H1 (cell line): Measurements from ENCODE around the gene PITPNB.

Experiments used
- CTBP2 ChIP-seq: IDR thresholded peaks from 2 replicates; pipeline ENCODE4 v1.7.0; 2011; ENCODE audit warnings: borderline replicate concordance, mild to moderate bottlenecking, moderate library complexity, mixed read lengths, low read length; ENCODE audit not compliant: insufficient read depth, insufficient read length
- CTCF ChIP-seq, 3 experiments: IDR thresholded peaks; 1 replicate in 2 of 3; 2 replicates in 1 of 3; pipeline versions ENCODE4 v1.5.1 to v1.6.1; 2011; ENCODE audit warnings: low read length in 3 of 3, mild to moderate bottlenecking in 3 of 3, inconsistent platforms in 2 of 3, low read depth in 1 of 3, moderate library complexity in 1 of 3; ENCODE audit not compliant: insufficient read depth in 1 of 3; ENCODE audit errors: control extremely low read depth in 1 of 3
- EP300 ChIP-seq, 2 experiments: IDR thresholded peaks; 1 replicate in 1 of 2; 2 replicates in 1 of 2; pipeline ENCODE4 v1.6.1; 2011 to 2012; ENCODE audit warnings: low read depth in 2 of 2, low read length in 2 of 2, mild to moderate bottlenecking in 2 of 2, borderline replicate concordance in 1 of 2, inconsistent platforms in 1 of 2, moderate library complexity in 1 of 2
- JUND ChIP-seq: IDR thresholded peaks from 2 replicates; pipeline ENCODE4 v1.6.1; 2011; ENCODE audit warnings: mild to moderate bottlenecking, improper control_type of control experiment, low read length

- TF ChIP-seq EP300 (IDR thresholded peaks at IDR 0.05; ENCODE audit: borderline replicate concordance in 1 of 2, low read depth in 2 of 2, low read length in 2 of 2) (no peak), CTCF (IDR thresholded peaks at IDR 0.05; ENCODE audit: control extremely low read depth in 1 of 3, insufficient read depth in 1 of 3, low read depth in 1 of 3, low read length in 3 of 3) (no peak), CTBP2 (no peak), JUND (no peak)
Measured at GRCh38 chr22:27857443-27857842, 61.6 kb downstream of the PITPNB start.
